GM12878 (cell line): ENCODE results near the gene STK32A. TPM values are rescaled to one million over a fixed set of nuclear protein-coding genes. Genes with fewer than 3 reads are reported as not detected.

Source experiments
- ATAC-seq: fragments of 200-7000 bp; cut with Tn5 transposase; 3 replicates; pipeline ENCODE4 v1.9.1; 2020; ENCODE audit warnings: mild to moderate bottlenecking, moderate library complexity
- BruUV-seq: library from RNA; stranded (reverse); fragments of 400-500 nt; replicated peaks from 2 replicates; lab custom pipeline; 2021; lab: Mats Ljungman, UMichigan
- CTCF ChIA-PET: fragments of 300-600 bp; sonication (Branson Sonifier 250); formaldehyde crosslinking; extraction: SDS; loops from one replicate; lab custom pipeline; 2021; ENCODE audit warnings: inconsistent platforms; lab: Yijun Ruan, JAX
- POLR2A ChIA-PET: fragments of 350-600 bp; formaldehyde crosslinking; extraction: SDS; loops from one replicate; lab custom pipeline; 2021; ENCODE audit warnings: inconsistent platforms; lab: Charles Lee
- RAD21 ChIA-PET: fragments of 300-600 bp; sonication (Branson Sonifier 250); formaldehyde crosslinking; loops from one replicate; lab custom pipeline; 2023; ENCODE audit warnings: antibody characterized with exemption; ENCODE audit not compliant: unreplicated experiment; lab: Charles Lee
- SMC1A ChIA-PET: fragments of 300-600 bp; sonication (Branson Sonifier 250); formaldehyde crosslinking; loops from one replicate; lab custom pipeline; 2023; ENCODE audit not compliant: unreplicated experiment, uncharacterized antibody; lab: Charles Lee
- DNase-seq: peaks from one replicate; pipeline ENCODE4 v3.0.0-alpha.2; 2011; ENCODE audit warnings: low read depth, low spot score
- FAIRE-seq: peaks from 3 replicates; lab custom pipeline; 2011; peaks lifted over from hg19 to GRCh38; lab: Jason Lieb, UNC
- H2AFZ ChIP-seq: 2 replicates; pipeline ENCODE4 v1.6.0; 2011; ENCODE audit warnings: low read depth, low read length, control low read depth; ENCODE audit not compliant: control insufficient read depth
- H3K27ac ChIP-seq: 2 replicates; pipeline ENCODE4 v1.5.1; 2011; ENCODE audit warnings: control low read depth; ENCODE audit not compliant: control insufficient read depth, insufficient read depth
- H3K27me3 ChIP-seq, 2 experiments: replicated peaks in 1 of 2; 2 replicates each; pipeline versions ENCODE4 v1.6.0 to v1.6.1; 2011; ENCODE audit warnings: low read length in 1 of 2; ENCODE audit not compliant: control insufficient read depth in 2 of 2, insufficient read depth in 2 of 2
- H3K36me3 ChIP-seq, 2 experiments: 2 replicates each; pipeline ENCODE4 v1.5.1; 2011; ENCODE audit warnings: low read length in 1 of 2; ENCODE audit not compliant: control insufficient read depth in 2 of 2, insufficient read depth in 2 of 2
- H3K4me1 ChIP-seq: 2 replicates; pipeline ENCODE4 v1.6.1; 2011; ENCODE audit warnings: mild to moderate bottlenecking, low read length, moderate library complexity, mixed read lengths; ENCODE audit not compliant: control insufficient read depth, insufficient read depth
- H3K4me2 ChIP-seq: 2 replicates; pipeline ENCODE4 v1.6.0; 2011; ENCODE audit warnings: control low read depth; ENCODE audit not compliant: control insufficient read depth, insufficient read depth
- H3K4me3 ChIP-seq: fragments of 200-600 bp; sonication (generic); 2 replicates; pipeline ENCODE4 v1.5.1; 2016
- H3K79me2 ChIP-seq: 2 replicates; pipeline ENCODE4 v1.6.0; 2011; ENCODE audit warnings: low read length; ENCODE audit not compliant: control insufficient read depth, insufficient read depth
- H3K9ac ChIP-seq: 2 replicates; pipeline ENCODE4 v1.8.0; 2011; ENCODE audit warnings: low read length, control low read depth, mixed read lengths; ENCODE audit not compliant: control insufficient read depth, insufficient read depth
- H3K9me3 ChIP-seq: replicated peaks from 3 replicates; pipeline ENCODE4 v1.5.1; 2011; ENCODE audit warnings: mild to moderate bottlenecking, low read length; ENCODE audit not compliant: control insufficient read depth, insufficient read depth
- H4K20me1 ChIP-seq: 2 replicates; pipeline ENCODE4 v1.6.0; 2011; ENCODE audit not compliant: control insufficient read depth, insufficient read depth
- CREB1 ChIP-seq: IDR thresholded peaks from 2 replicates; pipeline ENCODE4 v1.6.1; 2012; ENCODE audit warnings: low read depth, mild to moderate bottlenecking, inconsistent platforms
- CTCF ChIP-seq, 3 experiments: IDR thresholded peaks in 2 of 3; conservative IDR thresholded peaks in 1 of 3; 2 replicates each; pipeline ENCODE4 v1.5.1; 2011; ENCODE audit warnings: low read depth in 3 of 3, low read length in 3 of 3, mild to moderate bottlenecking in 3 of 3, control low read depth in 2 of 3, moderate library complexity in 2 of 3, inconsistent platforms in 1 of 3, mixed read lengths in 1 of 3; ENCODE audit not compliant: control insufficient read depth in 2 of 3, insufficient read depth in 1 of 3; ENCODE audit errors: extremely low read depth in 1 of 3
- HDAC6 ChIP-seq: fragments of 200-600 bp; sonication (generic); IDR thresholded peaks from one replicate; pipeline ENCODE4 v1.8.0; 2017; ENCODE audit warnings: antibody characterized with exemption; ENCODE audit not compliant: unreplicated experiment
- IRF4 ChIP-seq: IDR thresholded peaks from 2 replicates; pipeline ENCODE4 v1.6.1; 2011; ENCODE audit warnings: low read depth, low read length
- KDM1A ChIP-seq: fragments of 200-600 bp; sonication (generic); IDR thresholded peaks from 2 replicates; pipeline ENCODE4 v1.6.1; 2016; ENCODE audit warnings: borderline replicate concordance
- LARP7 ChIP-seq: fragments of 450-650 bp; IDR thresholded peaks from 2 replicates; pipeline ENCODE4 v1.6.1; 2017; ENCODE audit warnings: mild to moderate bottlenecking
- NFIC ChIP-seq: IDR thresholded peaks from 2 replicates; pipeline ENCODE4 v1.6.1; 2012; ENCODE audit warnings: low read depth, mild to moderate bottlenecking, inconsistent platforms, low read length, moderate library complexity
- NFYB ChIP-seq: IDR thresholded peaks from 2 replicates; pipeline ENCODE4 v1.6.1; 2011; ENCODE audit warnings: low read depth, mild to moderate bottlenecking, low read length, improper control_type of control experiment, moderate library complexity; ENCODE audit not compliant: insufficient read depth
- NKRF ChIP-seq: fragments of 450-650 bp; conservative IDR thresholded peaks from 2 replicates; pipeline ENCODE4 v1.6.1; 2017; ENCODE audit warnings: mild to moderate bottlenecking, moderate library complexity
- NR2C1 ChIP-seq: fragments of 450-650 bp; IDR thresholded peaks from 2 replicates; pipeline ENCODE4 v1.6.1; 2017; ENCODE audit warnings: antibody characterized with exemption, mild to moderate bottlenecking, moderate library complexity
- PKNOX1 ChIP-seq: fragments of 450-650 bp; IDR thresholded peaks from 2 replicates; pipeline ENCODE4 v1.6.1; 2016; ENCODE audit warnings: mild to moderate bottlenecking
- POLR2AphosphoS5 ChIP-seq: IDR thresholded peaks from 2 replicates; pipeline ENCODE4 v1.6.1; 2011; ENCODE audit warnings: mild to moderate bottlenecking, low read length, inconsistent platforms
- SMAD5 ChIP-seq: IDR thresholded peaks from 2 replicates; pipeline ENCODE4 v1.6.1; 2016; ENCODE audit warnings: antibody characterized with exemption, low read depth
- SMC3 ChIP-seq: IDR thresholded peaks from 2 replicates; pipeline ENCODE4 v1.6.1; 2011; ENCODE audit warnings: low read length, improper control_type of control experiment, borderline replicate concordance
- TAF1 ChIP-seq: IDR thresholded peaks from 2 replicates; pipeline ENCODE4 v1.6.1; 2011; ENCODE audit warnings: mild to moderate bottlenecking, low read depth, low read length, borderline replicate concordance
- TCF3 ChIP-seq: IDR thresholded peaks from 2 replicates; pipeline ENCODE4 v1.6.1; 2012; ENCODE audit warnings: low read depth, mild to moderate bottlenecking, low read length, borderline replicate concordance; ENCODE audit not compliant: insufficient read depth
- TCF7 ChIP-seq: IDR thresholded peaks from 2 replicates; pipeline ENCODE4 v1.6.1; 2014; ENCODE audit warnings: antibody characterized with exemption, borderline replicate concordance
- USF2 ChIP-seq: IDR thresholded peaks from 2 replicates; pipeline ENCODE4 v1.6.1; 2011; ENCODE audit warnings: low read depth, low read length, improper control_type of control experiment, borderline replicate concordance
- WGBS: methylation state at CpG from one replicate; pipeline ENCODE4 v1.1.6; 2016; ENCODE audit warnings: low lambda C conversion rate; ENCODE audit not compliant: insufficient replicate concordance, insufficient coverage; ENCODE audit errors: missing lambda C conversion rate; 5-methylcytosine and 5-hydroxymethylcytosine counted together
- in situ Hi-C: fragments of 300-500 bp; cut with MboI; formaldehyde crosslinking; loops from 9 replicates; pipeline ENCODE4 v1.14.3; 2018; ENCODE audit warnings: mixed read lengths
- intact Hi-C: fragments of 100-400 bp; cut with micrococcal nuclease; formaldehyde crosslinking; loops from one replicate; pipeline ENCODE4 v1.14.2; 2022; ENCODE audit not compliant: unreplicated experiment
- polyA plus RNA-seq, 11 experiments: library from polyadenylated mRNA; depleted of rRNA in 4 of 11; unstranded in 6 of 11; stranded (reverse) in 5 of 11; fragments of >200 nt; fragmentation: Nextera tagmentation in 4 of 11; fragmentation: Illumina TruSeq in 1 of 11; extraction: Ambion mirVana in 4 of 11; extraction: Trizol in 1 of 11; gene quantifications; 1 replicate in 1 of 11; 2 replicates in 10 of 11; pipeline versions ENCODE4 v1.2.1 to v1.2.3, GENCODE V29; 2011 to 2016; ENCODE audit warnings: inconsistent platforms in 2 of 11, missing spikeins in 2 of 11, low read depth in 1 of 11
- total RNA-seq, 4 experiments: library from RNA; depleted of rRNA in 3 of 4; stranded (reverse); fragments of >200 nt in 3 of 4; fragmentation: Illumina TruSeq in 1 of 4; extraction: Trizol in 1 of 4; gene quantifications; 2 replicates each; pipeline versions ENCODE4 v1.2.1 to v1.2.3, GENCODE V29; 2013 to 2021

STK32A gene
- total and polyA plus RNA-seq, 10 of the 15 experiments (the other 5 are each of a cell fraction or from before 2014, with no cell fraction given), result under 0.01 to 0.10 TPM; not detected in 8

- in situ Hi-C loops (no loop called here), intact Hi-C loops (no loop called here)
- no peaks in the 10 kb centered on the region for H3K4me1 ChIP-seq
- no peak for FAIRE-seq
- no peak overlapping the region for H3K9ac ChIP-seq
- no peak overlapping the region for H3K27ac ChIP-seq
- POLR2A ChIA-PET, result no interaction called here
- BruUV-seq, result no TSS peak
- no peak for DNase-seq
- CTCF ChIA-PET, result no interaction called here
- TF ChIP-seq POLR2AphosphoS5 (no peak), PKNOX1 (no peak), LARP7 (no peak), TCF7 (no peak), TAF1 (no peak), IRF4 (no peak), TCF3 (no peak), SMAD5 (no peak), CREB1 (no peak), NR2C1 (no peak), HDAC6 (no peak), NFYB (no peak), NFIC (no peak), SMC3 (no peak), CTCF (IDR thresholded peaks at IDR 0.05 in 2 of 3, conservative IDR thresholded peaks at IDR 0.05 in 1 of 3; ENCODE audit: control insufficient read depth in 2 of 3, extremely low read depth in 1 of 3, insufficient read depth in 1 of 3, low read depth in 3 of 3, low read length in 3 of 3) (no peak), NKRF (no peak), KDM1A (no peak), USF2 (no peak)
- H4K20me1 ChIP-seq, result no peaks in the 10 kb centered on the region
- H3K36me3 ChIP-seq, result no peaks in the 10 kb centered on the region
- SMC1A ChIA-PET, result no interaction called here
- no peaks in the 10 kb centered on the region for H3K9me3 ChIP-seq
- no peak for ATAC-seq
- no peaks in the 10 kb centered on the region for H3K79me2 ChIP-seq
- RAD21 ChIA-PET, result no interaction called here
- no peak overlapping the region for H3K4me2 ChIP-seq
- WGBS, result 0% methylated on average over 3 of the region's 3 CpGs
- H3K27me3 ChIP-seq, result no peaks in the 10 kb centered on the region
- no peak overlapping the region for H3K4me3 ChIP-seq
- H2AFZ ChIP-seq, result no peak overlapping the region
These were observed 10.7 kb downstream of the STK32A start for GRCh38 chr5:147245381-147246165.
